CD1c-positive myeloid dendritic cell (primary cell): Measurements from ENCODE around the gene GSG1L.

ENCODE experiments used
- DNase-seq: peaks from one replicate; pipeline ENCODE4 v3.0.0-alpha.2; 2016; ENCODE audit errors: extremely low spot score

GSG1L gene

GRCh38 chr16:28063591-28064061 is at the start of gene GSG1L:
TSS of gene GSG1L (minus strand) at chr16:28063714. CDS start at chr16:28063424, 290 bp downstream.
- no peak for DNase-seq

GRCh38 chr16:28112908-28113307 is 49.4 kb upstream of the GSG1L start:
- no peak for DNase-seq

- no peak for DNase-seq
These were observed 47.5 kb upstream of the GSG1L start for GRCh38 chr16:28110977-28111376.

DNA sequence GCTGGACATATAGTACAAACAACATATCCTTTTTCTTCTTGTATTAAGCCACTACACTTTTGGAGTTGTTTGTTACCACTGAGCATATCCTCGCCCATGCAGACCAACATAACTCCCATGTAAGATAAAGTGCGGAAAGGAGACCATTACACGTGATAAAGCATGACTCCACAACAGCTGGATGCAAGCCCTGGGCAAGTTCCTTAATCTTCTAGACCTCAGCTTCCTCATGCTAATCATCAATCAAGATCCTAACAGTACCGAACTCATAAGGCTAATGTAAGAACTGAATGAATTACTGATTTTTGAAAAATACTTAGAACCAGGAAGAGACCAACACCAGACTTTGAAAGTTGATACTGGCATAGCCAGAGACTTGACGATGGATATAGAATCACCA is 47.0 kb upstream of the GSG1L start:
- peak; percentile 73 for DNase-seq

GRCh38 chr16:28110074-28110473 is 46.6 kb upstream of the GSG1L start:
- DNase-seq: peak; percentile 34

GRCh38 chr16:28108590-28109247 is 45.2 kb upstream of the GSG1L start:
- peak; percentile 61 for DNase-seq

- no peak for DNase-seq
These were observed 43.7 kb upstream of the GSG1L start for GRCh38 chr16:28107232-28107631.

GRCh38 chr16:28106467-28107215 is 43.1 kb upstream of the GSG1L start:
- peak; percentile 7 for DNase-seq

- no peak for DNase-seq
These were observed 42.4 kb upstream of the GSG1L start for GRCh38 chr16:28105954-28106353.

- no peak for DNase-seq
These were observed 41.8 kb upstream of the GSG1L start for GRCh38 chr16:28105297-28105696.

GRCh38 chr16:28104404-28104803 is 40.9 kb upstream of the GSG1L start:
- DNase-seq: no peak

DNA sequence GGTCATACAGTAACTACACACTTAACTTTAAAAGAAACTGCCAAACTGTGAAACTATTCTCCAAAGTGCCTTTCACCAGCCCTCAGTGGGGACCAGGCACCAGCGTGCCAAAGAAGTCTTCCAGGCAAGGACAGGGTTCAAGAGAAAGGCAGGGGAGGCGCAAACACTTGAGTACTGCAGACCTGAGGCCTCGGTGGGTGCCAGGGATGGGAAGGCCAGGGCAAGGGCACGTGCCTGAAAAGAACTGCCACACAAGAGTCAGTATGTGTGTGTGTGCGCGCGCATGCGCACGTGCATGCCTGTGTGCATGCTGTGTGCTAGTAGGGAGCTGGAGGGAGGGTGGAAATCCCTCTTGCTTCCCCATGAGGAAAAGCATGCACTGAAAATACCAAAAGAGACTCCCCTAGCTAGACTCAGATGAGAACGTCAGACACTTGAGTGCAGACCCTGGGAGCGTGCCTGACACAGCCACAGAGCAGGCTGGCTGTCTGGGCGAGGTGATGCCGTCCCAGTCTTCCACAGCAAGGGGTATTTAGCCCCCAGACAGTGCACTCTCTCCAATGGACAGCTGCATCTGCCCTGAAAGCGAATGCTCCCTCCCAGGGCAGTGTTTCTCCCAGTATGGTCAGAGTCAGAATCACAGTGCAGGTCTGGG is 40.1 kb upstream of the GSG1L start:
- DNase-seq: no peak

- DNase-seq: no peak
These were observed 38.0 kb upstream of the GSG1L start for GRCh38 chr16:28101533-28101890.

DNA sequence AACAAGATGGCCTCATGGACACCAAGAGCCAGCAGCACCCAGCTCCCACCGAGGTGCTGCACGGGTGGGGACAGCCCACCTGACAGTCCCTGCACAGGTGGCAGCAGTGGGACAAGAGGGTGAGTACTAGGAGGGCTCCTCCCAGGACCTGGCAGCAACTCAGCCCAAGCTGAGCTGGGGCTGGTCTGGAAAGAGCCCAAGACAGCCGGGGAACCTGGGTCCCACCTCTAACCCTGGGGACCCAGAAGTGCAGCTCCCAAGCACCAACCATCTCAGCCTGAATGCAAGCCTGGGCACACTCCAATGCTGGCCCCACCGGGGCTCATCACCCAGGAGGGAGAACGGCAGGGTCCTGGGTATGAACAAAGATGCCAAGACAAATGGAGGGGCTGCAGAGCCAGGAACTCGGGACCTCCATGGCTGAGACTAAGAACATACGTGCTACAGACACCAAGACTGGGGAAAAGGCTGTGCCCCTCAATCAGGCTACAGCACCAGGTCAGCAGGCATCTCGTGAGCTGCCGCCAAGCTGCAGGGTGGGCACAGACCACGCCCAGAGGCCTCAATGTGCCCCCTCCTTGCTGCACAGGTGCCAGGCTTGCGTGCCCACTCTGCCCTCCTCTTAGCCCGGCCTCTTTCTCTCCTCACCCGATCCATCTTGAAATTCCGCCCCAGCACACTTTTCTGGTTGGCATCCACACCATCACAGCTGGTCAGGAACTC is 37.5 kb upstream of the GSG1L start:
- DNase-seq: no peak

- no peak for DNase-seq
These were observed 35.7 kb upstream of the GSG1L start for GRCh38 chr16:28098959-28099945.

- no peak for DNase-seq
These were observed 34.9 kb upstream of the GSG1L start for GRCh38 chr16:28098171-28098958.

DNA sequence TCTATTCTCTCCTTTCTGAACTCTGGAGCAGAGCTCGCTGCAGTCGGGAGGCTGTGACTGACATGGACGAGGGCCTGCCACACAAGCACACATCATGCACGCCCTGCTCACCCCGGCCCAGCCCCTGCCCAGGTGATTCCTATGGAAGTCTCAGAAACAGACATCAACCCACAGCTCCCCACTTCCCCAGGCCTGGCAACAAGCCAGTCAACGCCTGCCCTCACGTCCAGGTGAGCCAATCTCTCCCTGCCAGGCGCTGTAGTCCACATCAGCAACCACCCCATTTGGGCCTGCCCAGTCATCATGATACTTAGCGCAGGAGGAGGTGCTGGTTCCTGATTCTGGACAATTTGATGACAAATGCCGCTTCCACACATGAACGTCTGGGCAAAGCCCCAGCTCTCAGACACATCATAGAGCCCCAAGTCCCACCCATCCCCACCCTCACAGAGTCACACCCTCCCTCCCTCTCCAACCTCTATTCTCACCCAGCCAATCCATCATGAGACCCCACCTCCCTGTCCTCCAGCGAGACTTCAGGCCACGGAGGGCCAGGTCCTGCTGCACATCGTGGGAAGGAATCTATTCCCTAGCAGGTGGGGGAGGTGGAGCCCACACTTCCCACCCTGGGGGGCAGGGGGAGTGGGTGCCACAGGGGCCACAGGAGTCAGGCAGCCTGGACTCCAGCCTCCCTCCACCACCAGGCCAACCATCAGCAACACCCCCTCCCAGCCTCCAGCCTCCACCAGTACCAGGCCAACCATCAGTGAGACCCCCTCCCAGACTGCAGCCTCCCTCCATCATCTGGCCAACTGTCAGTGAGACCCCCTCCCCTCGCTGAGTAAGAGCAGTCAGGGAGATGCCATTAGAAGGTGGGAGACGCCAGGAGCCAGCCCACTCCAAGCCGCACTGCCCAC is 33.7 kb upstream of the GSG1L start:
- DNase-seq: no peak

GRCh38 chr16:28093385-28093725 is 29.8 kb upstream of the GSG1L start:
- no peak for DNase-seq

GRCh38 chr16:28092721-28093384 is 29.3 kb upstream of the GSG1L start:
- no peak for DNase-seq
